WI38 (cell line): ENCODE results near the gene SORBS2.

Experiments used
- H3K4me3 ChIP-seq: 2 replicates; pipeline ENCODE4 v1.5.1; 2011; ENCODE audit warnings: low read depth, mild to moderate bottlenecking, control low read depth, low read length
- TF ChIP-seq, protein P1 (sequence below): IDR thresholded peaks from 2 replicates; pipeline ENCODE4 v1.5.1; 2012; ENCODE audit warnings: low read depth, mild to moderate bottlenecking, control low read depth, low read length

SORBS2 gene

DNA sequence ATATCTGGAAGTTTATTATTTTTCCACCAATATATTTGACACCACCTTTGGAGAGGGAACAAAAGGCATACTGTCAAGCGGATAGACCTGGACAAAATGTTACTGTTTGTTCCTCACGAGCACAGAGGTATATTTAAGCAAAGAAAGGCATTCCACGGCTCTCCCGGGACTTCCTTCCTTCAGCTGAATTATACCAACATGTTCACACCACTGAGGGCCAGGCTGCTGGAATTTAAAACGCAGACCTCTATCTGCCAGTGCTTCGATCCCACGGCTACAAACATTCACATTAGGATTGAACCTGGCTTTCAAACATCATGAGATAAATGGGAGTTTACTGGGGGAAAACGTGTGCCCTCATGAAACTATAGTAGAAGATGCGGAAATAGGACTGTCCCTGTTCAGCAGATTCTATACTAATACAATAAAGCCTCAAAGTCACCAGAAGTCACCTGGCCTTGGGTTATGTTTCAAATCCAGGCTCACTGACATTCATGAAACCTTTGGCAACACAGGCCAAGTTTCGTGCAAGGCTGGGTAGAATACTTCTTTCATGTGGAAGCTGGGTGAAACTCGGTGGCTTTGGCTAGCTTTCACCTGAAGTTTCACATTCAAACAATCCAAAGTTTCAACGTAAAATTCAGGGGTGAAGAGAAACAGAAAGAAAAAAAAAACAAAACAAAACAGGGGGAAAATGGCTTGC, 39.5 kb downstream of the SORBS2 start:
- H3K4me3 ChIP-seq: no peak overlapping the region
- TF ChIP-seq, protein P1, sequence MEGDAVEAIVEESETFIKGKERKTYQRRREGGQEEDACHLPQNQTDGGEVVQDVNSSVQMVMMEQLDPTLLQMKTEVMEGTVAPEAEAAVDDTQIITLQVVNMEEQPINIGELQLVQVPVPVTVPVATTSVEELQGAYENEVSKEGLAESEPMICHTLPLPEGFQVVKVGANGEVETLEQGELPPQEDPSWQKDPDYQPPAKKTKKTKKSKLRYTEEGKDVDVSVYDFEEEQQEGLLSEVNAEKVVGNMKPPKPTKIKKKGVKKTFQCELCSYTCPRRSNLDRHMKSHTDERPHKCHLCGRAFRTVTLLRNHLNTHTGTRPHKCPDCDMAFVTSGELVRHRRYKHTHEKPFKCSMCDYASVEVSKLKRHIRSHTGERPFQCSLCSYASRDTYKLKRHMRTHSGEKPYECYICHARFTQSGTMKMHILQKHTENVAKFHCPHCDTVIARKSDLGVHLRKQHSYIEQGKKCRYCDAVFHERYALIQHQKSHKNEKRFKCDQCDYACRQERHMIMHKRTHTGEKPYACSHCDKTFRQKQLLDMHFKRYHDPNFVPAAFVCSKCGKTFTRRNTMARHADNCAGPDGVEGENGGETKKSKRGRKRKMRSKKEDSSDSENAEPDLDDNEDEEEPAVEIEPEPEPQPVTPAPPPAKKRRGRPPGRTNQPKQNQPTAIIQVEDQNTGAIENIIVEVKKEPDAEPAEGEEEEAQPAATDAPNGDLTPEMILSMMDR: no peak

GRCh38 chr4:185771711-185772390, 40.1 kb downstream of the SORBS2 start:
- TF ChIP-seq, protein P1: no peak
- no peak overlapping the region for H3K4me3 ChIP-seq

DNA sequence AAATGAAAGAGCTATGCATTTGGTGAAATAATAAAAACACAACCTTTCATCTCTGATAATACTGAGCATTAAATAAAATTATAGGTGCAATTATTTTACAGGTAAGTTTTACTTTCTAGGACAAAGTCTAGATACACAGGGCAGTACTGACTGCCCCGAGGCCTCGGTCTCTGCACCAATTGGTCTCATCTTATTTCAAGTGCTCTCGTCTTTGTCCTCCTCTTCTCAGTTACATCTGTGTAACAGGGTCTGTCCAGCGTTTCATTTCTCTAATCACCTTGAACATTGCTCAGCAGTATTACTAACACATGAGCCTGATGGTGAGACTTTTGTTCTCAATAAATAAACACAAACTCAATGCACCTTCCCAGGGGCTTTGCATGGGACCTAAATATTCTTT, 44.5 kb downstream of the SORBS2 start:
- no peak overlapping the region for H3K4me3 ChIP-seq
- TF ChIP-seq, protein P1: no peak

DNA sequence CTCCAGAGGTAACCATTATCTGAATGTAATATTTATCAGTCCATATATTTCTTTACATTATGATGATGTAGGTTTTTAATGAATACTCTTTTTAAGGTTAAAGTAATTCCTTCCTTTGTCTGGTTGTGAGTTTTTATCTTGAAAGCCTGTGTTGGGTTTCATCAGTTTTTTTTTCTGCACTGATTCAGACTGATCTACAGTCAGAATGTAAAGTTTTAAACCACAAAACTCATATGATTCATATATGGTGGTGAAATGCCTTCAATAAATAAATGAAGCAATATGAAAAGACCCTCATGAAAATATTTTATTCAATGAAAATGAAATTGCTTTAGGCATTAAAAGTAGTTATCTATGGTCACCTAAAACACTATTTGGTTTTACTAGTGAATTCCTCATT, 47.1 kb downstream of the SORBS2 start:
- no peak overlapping the region for H3K4me3 ChIP-seq
- TF ChIP-seq, protein P1: no peak

GRCh38 chr4:185761352-185762235, 50.4 kb downstream of the SORBS2 start:
- no peak overlapping the region for H3K4me3 ChIP-seq
- TF ChIP-seq, protein P1: no peak

GRCh38 chr4:185758807-185759206, 53.2 kb downstream of the SORBS2 start:
- TF ChIP-seq, protein P1: no peak
- H3K4me3 ChIP-seq: no peak overlapping the region
